ENCODE data around the gene TLCD5.

Gene TLCD5

DNA sequence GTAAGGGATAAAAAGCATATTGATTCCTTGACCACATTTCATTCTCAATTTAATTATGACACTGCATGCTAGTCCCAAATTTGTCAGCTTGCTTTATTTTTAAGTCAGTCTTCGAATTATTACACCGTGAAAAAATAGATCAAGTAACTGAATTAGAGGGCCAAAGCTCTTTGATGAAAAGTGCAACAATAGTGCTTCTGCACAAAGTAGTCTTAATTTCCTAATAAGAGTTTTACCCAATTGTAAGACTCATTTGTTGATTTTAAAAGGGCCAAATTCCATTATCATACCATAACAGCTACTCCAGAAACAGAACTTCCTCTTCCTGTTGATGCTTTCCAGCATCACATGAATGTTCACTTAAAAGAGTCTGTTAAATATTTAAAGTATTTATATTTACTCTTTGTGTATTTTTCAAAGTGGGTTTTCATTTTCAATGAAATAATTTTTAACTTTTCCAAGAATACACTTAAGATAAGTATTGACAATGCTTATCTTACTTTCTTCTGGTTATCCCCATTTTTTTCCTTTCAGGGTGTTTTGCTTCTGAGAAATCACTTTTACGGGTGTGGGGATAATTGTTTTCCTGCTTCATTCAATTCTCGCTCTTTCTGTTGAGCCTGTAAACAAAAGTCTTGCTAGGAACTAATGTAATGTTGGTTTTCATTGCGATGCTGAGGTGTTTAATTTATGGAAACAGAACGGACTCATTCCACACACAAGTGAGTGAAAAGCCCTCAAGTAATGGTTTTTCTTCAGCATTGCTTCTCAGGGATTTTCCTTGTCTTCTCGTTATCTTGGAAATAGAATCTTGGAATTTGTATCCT, 13.2 kb downstream of the TLCD5 start:
- DNase-seq = no peak

DNA sequence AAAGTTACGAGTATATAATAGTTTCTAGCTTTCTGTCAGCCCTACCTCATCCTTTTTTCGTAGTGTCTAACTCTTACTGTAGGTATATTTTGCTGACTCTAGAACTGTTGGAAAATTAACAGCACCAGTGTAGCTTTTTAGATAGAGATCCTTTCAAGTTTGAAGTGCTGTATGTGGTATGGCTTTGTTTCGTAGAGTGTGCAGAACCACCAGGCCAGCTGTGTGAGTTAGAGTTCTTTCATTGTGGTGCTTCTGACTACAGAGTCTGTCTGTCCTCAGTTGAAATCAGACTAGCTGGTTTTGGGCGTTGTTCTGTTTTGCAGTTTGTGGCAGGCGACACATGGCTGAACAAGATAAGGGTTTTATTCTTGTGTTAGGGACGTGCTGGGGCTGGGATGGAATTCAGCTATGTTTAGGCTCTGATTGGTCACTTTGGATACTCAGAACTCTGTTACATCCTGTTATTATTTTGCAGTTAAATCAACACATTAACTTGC, 14.3 kb downstream of the TLCD5 start:
- no peak for DNase-seq

DNA sequence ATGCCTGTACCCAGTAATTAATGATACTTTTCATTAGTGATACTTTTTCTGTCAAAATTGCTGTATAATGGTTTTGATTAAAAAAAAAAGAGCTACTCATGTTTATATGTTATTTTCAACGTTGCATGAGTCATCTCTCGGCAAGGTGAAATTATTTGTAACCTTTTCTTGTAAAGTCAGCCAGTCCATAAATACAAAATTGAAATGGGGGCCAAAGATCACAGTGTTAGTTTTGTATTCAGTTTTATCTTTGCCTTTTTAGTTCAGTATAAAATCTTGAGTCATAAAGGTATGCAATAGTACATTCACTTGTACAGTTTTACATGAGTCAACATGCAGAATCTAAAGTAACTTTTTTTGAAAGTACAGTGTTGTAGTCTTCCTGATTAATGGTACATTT, 15.4 kb downstream of the TLCD5 start:
- no peak for DNase-seq

DNA sequence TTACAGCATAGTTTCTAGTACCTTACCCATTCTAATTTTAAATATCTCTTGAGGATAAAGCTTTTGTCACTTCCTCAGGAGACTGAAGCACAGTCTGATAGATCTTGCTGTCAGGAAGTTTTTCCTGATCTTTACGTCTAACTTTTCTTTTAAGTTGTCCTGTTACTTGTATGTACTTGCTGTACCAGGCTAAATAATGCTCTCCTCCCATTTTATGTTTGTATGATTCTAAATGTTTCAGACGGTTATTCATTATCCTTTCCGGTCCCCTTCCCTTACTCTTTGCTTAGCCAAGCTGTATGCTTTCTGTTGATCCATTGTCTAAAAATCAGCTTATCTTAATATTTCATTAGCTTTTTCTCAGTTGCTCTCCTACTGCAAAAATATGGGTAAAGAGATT, 17.1 kb downstream of the TLCD5 start:
- no peak for DNase-seq

DNA sequence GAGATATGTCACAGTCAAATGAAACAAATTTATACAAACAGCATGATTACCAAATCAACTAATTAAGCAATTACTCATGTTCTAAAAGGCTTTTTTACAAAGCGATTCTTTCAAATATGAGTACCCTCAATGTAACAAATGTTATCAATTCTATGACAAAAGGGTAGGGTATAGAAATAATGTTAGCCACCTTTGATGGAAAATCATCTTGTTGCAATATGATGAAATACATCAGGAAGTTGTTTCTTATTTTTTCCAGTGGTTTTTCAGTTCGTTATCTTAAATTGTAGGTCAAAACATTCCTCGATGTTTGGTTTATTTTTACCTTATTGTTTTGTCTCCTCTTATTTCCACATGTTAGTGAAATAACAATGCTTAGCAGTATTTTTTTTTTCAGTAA, 17.6 kb downstream of the TLCD5 start:
- DNase-seq = no peak

DNA sequence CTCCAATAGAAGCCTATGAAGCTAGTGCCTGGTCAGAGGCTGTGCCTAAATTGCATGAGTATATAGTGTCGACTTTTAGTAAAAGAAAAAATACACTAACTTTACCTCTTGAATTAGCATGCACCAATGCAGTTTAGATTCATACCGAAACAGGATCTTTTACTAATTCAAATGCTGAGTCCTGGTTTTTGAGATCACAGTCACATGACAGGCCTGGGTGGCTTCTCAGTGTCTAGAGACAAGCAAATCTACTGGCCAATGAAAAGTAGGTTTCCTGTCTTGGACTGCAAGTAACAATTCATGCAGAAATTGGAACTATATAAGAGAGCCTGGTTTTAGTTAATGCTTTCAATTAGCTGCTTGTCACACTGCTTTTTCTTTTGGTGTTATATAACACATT, 18.3 kb downstream of the TLCD5 start:
- DNase-seq = no peak

DNA sequence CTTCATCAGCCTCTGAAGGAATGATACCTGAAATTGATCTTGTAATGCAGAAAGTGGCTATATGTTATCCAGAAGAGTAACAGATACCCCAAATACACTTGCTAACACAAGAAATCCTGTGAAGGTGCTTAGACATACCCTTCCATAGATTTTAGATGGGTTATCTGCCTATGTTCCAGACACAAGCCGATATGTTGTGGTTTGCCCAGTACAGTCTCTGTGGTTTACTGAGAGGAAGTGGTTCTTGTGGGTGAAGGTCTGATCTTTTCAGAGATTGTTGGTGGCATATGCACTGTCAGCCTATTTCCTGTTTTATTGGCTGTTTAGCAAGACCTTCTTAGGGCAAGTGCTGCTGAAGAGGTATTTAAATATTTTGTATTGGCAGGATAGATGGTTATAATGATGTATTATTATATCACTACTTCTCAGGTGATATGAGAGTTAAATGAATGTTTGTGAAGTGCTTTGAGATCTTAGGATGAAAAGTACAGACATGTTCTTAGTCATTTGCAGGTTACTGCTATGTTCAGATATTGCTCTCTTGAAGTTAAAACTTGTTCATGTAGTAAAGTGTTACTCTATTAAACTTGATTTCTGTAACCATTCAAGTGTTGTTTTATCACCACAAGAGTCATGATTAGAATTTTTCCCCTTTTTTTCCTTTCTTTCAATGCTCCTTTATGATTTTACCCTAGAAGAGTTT, 19.4 kb downstream of the TLCD5 start:
- no peak for DNase-seq

DNA sequence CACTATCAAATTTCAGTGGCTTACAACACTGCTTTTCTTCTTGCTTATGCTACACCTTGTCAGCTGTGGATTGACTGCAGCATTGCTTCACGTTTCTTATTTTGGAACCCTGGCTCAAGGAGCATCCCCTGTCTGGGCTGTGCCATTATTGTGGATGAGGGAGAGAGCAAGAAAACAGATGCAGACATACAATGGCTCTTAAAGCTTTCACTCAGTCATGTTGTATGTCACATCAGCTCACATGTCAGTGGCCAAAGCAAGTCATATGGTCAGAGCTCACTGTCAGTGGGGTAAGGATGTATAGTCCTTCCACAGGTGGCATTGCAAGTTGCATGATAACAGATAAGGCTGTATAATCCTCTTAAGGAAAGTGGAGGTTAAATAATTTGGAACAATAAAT, 21.1 kb downstream of the TLCD5 start:
- no peak for DNase-seq

DNA sequence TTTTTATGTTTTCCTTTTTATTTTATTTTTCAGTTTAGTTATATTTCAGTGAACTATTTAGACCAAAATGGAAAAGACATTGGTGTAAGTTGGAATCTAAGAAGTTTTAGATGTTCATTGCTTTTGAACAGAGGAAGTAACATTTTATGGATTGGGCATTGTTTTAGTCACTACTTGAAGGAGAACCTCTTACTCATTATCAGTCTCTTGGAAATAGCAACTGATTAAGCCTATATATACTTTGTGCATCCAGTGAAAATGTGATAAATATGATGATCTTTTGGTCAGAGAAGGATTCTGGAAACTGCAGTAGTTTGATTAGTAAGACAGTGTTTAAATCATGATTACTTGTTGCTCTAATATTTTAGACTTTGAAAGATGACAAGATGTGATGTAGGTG, 25.5 kb downstream of the TLCD5 start:
- no peak for DNase-seq

DNA sequence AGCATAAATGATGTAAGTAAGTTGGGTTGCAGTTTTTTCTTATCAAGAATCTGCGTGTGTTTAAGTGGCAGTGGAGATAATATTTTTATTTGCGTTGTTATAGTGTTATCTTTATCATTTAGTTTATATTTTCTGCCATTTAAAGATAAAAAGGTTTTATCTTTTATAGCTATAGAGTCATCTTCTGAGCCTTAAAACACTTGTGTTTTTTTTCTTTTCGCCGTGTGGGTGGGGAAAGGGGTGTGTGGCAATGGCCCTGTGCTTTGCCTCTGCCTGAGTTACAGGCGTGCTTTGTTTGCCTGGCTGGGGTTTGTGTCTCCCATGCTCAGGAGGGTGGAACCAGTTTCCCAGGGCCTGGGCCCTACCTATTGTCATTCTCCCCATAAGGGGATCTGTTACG, 27.3 kb downstream of the TLCD5 start:
- no peak for DNase-seq

DNA sequence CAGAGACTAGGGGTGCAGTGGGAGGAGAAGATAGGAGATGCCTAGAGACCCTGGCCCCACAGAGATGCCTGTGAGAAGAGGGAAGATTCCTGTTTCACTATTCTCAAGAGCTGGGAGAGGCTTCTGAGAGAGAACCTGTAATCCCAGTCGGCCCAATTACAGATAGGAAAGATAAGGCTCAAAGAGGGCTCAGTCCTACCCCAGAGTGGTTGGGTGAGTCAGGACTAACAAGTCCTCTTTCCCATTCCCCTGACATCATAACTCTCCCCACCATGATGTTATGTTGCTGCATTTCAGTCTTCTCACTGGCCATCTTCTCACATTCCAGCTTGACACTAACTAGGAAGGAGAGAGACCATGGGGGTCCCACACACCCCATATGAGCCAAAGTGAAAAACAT, 29.0 kb downstream of the TLCD5 start:
- DNase-seq = no peak

DNA sequence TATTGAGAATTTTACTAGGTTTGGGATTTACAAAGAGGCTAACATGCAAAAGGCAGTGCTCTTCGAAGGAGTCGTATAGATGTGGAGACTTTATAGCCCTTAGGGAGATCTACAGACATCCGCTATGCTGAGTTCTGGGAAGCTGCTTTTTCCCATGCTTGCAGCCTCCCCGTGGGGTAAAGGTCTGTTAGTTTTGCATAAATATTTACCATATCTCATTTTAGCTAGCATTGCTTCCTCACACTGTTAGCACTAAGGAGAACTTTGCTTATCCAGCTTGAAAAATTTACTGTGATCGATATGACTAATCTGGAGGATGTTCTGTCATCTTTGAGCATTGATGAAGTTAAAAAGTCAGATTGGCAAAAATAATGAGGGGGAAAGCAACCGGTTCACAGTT, 29.7 kb downstream of the TLCD5 start:
- no peak for DNase-seq

DNA sequence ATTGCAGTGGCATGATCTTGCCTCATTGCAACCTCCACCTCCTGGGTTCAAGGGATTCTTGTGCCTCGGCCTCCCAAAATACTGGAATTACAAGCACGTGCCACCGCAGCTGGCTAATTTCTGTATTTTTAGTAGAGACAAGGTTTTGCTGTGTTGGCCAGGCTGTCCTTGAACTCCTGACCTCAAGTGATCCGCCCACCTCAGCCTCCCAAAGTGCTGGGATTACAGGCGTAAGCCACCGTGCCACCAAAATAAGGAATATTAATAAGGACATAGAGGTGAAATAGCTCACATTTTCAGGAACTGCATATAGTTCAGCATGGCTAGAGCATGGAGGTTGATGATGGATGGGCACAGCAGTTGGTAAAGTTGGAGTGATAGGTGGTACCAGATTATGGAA, 32.5 kb downstream of the TLCD5 start:
- DNase-seq = no peak

DNA sequence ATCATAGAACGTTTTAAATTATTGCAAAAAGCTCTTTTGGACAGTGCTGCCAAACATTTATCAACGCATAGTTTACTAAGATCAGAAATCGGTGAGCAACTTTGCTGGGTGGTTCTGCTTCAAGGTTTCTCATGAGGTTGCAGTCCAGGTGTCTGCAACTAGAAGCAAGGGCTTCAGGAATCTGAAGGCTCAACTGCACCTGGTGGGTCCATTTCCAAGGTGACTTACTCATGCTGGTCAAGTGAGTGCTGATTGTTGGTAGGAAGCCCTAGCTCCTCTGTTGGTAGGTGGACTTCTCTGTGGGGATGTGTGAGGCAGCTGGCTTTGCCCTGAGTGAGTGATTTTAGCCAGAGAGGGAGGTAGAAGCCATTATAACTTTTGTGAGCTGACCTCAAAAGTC, 33.6 kb downstream of the TLCD5 start:
- DNase-seq = no peak

DNA sequence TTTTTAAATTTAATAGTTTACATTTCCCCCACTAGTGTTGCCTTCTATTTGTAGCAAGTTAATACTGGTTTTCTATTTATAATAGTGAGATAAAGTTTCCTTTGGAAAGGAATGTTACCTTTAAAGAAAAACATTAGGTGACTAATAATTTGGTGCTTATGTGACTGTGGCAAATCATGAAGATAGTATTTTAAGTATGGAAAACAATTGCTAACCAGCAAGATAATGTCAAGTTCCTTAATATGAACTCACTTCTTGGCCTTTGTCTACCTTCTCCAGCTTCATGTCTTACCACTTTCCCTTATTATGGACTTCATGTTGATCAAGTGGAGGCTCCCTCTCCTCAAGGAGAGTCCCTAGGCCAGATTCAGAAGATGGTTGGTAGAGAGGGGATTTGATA, 38.3 kb downstream of the TLCD5 start:
- DNase-seq = no peak

DNA sequence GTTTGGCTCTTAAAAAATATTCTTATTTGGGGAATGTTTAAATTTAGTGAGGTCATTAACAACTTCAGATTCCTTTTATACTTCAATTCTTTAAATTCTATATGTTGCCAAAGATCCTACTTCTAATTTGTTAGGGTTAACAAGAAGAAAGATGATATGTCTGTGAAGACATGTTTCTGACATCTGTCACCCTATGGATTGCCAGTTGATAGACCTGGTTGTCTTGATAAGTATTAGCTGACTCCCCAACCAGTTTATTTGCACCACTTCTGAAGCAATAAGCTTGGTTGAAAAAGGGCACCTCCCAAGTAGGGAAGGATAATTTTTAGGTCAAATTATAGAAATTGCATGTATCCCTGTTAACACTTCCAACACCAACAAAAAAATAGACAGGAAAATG, 40.4 kb downstream of the TLCD5 start:
- DNase-seq = no peak

DNA sequence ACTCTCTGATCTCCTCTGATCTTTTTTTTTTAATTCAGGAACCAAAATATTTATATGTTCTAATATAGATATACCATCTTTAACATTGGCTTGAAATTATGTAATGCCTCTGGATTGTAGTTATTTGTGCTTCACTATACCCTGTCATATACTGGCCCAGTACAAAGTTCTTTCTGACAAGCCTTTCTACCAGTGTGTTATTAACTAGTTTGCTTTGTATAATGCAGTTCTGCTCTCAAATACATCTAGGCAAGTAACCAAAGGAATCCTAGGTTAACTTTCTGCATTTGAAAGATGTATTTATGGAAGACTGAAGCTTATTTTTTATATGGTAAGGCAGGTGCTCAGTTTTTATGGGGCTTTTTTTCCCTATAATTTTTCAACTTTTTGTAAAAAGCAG, 47.2 kb downstream of the TLCD5 start:
- DNase-seq = no peak

DNA sequence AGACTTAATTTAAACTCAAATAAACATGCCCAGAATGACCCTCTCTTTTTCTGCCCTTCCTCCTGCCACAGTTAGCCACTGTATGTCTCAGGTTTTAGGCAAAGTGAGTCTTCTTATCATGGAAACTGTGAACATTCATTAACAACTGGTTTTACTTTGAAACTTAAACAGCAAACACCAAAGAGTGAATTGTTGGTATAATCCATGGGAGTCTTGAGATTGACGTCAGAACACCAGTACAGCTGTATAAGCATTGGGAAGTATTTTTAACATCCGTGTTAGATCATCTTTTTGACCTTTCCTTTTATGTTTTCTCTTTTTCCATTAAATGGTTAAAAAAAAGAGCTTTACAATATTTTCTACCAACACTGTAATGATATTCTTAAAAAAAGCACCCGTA, 50.0 kb downstream of the TLCD5 start:
- no peak for DNase-seq

DNA sequence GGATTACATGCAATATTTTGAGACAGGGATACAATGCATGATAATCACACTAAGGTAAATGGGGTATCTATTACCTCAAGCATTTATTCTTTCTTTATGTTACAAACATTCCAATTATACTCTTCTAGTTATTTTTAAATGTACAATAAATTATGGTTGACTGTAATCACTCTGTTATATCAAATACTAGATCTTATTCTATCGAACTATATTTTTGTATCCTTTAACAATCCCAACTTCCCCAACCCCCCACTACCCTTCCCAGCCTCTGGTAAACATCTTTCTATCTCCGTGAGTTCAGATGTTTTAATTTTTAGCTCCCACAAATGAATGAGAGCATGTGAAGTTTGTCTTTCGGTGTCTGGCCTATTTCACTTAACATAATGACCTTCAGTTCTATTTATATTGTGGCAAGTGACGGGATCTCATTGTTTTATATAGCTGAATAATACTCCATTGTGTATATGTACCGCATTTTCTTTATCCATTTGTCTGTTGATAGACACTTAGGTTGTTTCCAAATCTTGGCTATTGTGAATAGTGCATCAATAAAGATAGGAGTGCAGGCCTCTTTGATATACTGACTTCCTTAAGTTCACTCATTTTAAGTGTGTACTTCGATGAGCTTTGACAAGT, 51.6 kb downstream of the TLCD5 start:
- DNase-seq = no peak

DNA sequence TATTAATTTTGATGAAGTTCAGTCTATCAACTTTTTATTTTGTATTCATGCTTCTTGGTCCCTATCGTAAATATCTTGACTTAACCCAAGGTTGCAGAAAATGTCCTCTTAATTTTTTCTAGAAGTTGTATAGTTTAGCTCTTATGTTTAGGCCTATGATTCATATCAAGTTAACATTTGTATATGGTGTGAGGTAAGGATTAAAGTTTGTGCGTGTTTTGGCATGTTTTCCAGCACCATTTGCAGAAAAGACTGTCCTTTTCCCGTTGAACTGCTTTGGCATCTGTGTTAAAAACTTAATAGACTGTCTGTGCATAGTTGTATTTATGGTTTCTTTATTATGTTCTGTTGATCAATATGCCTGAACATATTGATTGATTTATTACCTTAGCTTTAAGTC, 53.4 kb downstream of the TLCD5 start:
- no peak for DNase-seq

DNA sequence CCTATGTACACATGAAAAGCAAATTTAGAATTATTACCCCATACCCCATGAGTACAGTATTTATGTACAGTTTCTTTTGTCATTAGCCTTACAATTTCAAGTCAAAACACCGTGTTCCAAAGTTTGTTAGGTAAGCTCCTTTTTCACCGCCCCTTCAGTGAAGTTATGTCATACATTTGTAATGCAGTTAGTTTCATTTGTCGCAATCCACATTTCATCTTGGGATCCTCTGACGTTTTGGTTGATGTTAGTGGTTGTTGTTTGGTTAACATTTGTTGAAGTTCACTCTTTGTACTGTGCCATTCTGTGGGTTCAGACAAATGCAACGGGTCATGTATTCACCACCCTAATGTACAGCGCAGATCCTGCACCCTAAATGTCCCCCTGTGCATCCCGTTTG, 56.3 kb downstream of the TLCD5 start:
- DNase-seq = no peak
